Tibial artery (tissue), 4 donors: Measurements from ENCODE around the gene MALRD1.
"Not testable (repeated sequence)": the region's sequence is repeated elsewhere in the genome, so short reads cannot be mapped to it uniquely, and the experiment has no call there.

ENCODE experiments used
- DNase-seq, 2 donors: peaks; one replicate each; pipeline ENCODE4 v3.0.0-alpha.2; 2019
- H3K27ac ChIP-seq, 2 donors: fragments of 200-600 bp; sonication (generic) in 1 of 2; 1 replicate in 1 of 2; 2 replicates in 1 of 2; pipeline ENCODE4 v1.5.1; 2018 to 2019; ENCODE audit warnings: mild to moderate bottlenecking in 1 of 2
- H3K27me3 ChIP-seq, 2 donors: fragments of 200-600 bp; sonication (generic) in 1 of 2; one replicate each; pipeline versions ENCODE4 v1.5.1 to v1.6.0; 2016 to 2019
- H3K36me3 ChIP-seq, 3 donors: fragments of 200-600 bp; sonication (generic) in 2 of 3; one replicate each; pipeline ENCODE4 v1.5.1; 2016 to 2019; ENCODE audit warnings: mild to moderate bottlenecking in 2 of 3
- H3K4me1 ChIP-seq, 4 donors: fragments of 200-600 bp; sonication (generic) in 2 of 4; 1 replicate in 3 of 4; 2 replicates in 1 of 4; pipeline ENCODE4 v1.5.1; 2016 to 2019
- H3K4me3 ChIP-seq, 2 donors: fragments of 200-600 bp; sonication (generic) in 1 of 2; 1 replicate in 1 of 2; 2 replicates in 1 of 2; pipeline ENCODE4 v1.5.1; 2018 to 2019; ENCODE audit warnings: mild to moderate bottlenecking in 2 of 2
- H3K9me3 ChIP-seq, 3 donors: fragments of 200-600 bp; sonication (generic) in 1 of 3; one replicate each; pipeline ENCODE4 v1.5.1; 2016 to 2019
- intact Hi-C: fragments of 100-400 bp; cut with DNase I; formaldehyde crosslinking; loops from one replicate; pipeline ENCODE4 v1.15.0; 2023; ENCODE audit warnings: low total_unique reads
- TF ChIP-seq, protein P1 (sequence below), 2 experiments: fragments of 200-600 bp in 1 of 2; fragments of 450-650 bp in 1 of 2; IDR thresholded peaks; one replicate each; pipeline ENCODE4 v1.5.1; 2017 to 2019; ENCODE audit warnings: antibody characterized with exemption in 2 of 2, mild to moderate bottlenecking in 1 of 2, moderate library complexity in 1 of 2

Gene MALRD1

DNA sequence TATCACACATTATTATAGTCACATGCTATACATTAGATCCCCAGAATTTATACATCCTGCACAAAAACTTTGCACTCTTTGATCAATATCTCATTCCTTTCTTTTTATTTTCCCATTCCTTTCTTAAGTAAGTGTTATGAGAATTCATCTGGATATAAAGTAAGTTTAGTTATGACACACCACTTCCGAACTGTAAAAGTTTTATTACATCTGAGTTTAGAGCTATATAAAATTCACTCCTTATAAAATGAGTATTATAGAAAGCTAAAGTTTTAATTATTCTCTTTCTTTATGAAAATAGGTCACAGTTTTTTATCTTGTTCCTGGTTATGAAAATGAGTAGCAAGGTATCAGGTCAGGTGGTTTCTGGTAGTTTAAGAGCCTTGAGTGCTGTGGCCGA is 683.0 kb downstream of the MALRD1 start:
- no peaks in the 10 kb centered on the region for H3K27me3 ChIP-seq
- TF ChIP-seq, protein P1, sequence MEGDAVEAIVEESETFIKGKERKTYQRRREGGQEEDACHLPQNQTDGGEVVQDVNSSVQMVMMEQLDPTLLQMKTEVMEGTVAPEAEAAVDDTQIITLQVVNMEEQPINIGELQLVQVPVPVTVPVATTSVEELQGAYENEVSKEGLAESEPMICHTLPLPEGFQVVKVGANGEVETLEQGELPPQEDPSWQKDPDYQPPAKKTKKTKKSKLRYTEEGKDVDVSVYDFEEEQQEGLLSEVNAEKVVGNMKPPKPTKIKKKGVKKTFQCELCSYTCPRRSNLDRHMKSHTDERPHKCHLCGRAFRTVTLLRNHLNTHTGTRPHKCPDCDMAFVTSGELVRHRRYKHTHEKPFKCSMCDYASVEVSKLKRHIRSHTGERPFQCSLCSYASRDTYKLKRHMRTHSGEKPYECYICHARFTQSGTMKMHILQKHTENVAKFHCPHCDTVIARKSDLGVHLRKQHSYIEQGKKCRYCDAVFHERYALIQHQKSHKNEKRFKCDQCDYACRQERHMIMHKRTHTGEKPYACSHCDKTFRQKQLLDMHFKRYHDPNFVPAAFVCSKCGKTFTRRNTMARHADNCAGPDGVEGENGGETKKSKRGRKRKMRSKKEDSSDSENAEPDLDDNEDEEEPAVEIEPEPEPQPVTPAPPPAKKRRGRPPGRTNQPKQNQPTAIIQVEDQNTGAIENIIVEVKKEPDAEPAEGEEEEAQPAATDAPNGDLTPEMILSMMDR (IDR thresholded peaks at IDR 0.05): no peak
- intact Hi-C loops: no loop called here
- no peaks in the 10 kb centered on the region for H3K9me3 ChIP-seq
- no peak overlapping the region for H3K27ac ChIP-seq
- H3K36me3 ChIP-seq: no peaks in the 10 kb centered on the region
- DNase-seq: no peak
- no peaks in the 10 kb centered on the region for H3K4me1 ChIP-seq
- no peak overlapping the region for H3K4me3 ChIP-seq

DNA sequence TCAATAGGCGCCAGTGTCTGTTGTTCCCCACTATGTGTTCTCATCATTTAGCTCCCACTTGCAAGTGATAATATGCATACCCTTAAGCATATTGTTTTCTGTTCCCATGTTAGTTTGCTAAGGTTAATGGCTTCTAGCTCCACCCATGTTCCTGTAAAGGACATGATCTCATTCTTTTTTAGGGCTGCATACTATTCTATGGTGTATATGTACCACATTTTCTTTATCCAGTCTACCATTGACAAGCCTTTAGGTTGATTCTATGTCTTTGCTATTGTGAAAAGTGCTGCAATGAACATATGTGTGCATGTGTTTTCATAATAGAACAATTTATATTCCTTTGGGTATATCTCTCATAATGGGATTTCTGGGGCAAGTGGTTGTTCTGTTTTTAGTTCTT is 689.8 kb downstream of the MALRD1 start:
- intact Hi-C loops: no loop called here
- Histone ChIP-seq H3K4me3 (no peak overlapping the region), H3K4me1 (no peaks in the 10 kb centered on the region), H3K9me3 (no peaks in the 10 kb centered on the region), H3K27ac (no peak overlapping the region), H3K36me3 (no peaks in the 10 kb centered on the region), H3K27me3 (no peaks in the 10 kb centered on the region)
- DNase-seq: no peak
- TF ChIP-seq, protein P1 (IDR thresholded peaks at IDR 0.05): no peak

DNA sequence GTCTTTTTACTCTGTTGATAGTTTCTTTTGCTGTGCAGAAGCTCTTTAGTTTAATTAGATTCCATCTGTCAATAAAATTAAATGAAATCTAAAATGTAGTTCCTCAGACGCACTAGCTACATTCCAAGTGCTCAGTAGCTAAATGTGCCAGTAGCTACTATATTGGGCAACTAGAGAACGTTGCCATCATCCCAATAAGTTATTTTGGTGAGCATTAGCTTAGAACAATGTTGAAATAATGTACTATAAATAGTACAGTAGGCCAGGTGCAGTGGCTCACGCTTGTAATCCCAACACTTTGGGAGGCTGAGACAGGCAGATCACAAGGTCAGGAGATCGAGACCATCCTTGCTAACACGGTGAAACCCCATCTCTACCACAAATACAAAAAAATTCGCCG is 690.6 kb downstream of the MALRD1 start:
- H3K9me3 ChIP-seq, intact Hi-C loops, H3K27me3 ChIP-seq, H3K36me3 ChIP-seq, DNase-seq, H3K4me3 ChIP-seq, H3K27ac ChIP-seq, H3K4me1 ChIP-seq: not testable (repeated sequence)

DNA sequence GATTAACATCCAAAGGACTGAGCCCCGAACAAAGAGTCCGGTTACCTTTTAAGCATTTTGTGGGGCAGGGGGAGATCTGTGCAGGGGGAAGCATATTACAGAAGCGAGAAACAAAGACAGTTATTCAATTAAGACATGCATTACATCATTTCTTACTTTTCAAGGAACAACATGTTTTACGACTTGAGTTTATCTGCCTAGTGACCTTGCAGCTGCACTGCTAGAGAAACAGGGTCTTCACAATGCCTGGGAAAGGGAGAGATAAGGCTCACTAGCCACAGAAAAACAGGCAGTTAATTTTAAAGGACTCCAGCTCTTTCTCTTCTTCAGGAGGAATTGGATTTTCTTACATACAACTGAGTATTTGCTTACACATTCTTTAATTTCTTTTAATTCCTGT is 693.5 kb downstream of the MALRD1 start:
- H3K27me3 ChIP-seq, H3K9me3 ChIP-seq, DNase-seq, intact Hi-C loops, H3K4me3 ChIP-seq, H3K36me3 ChIP-seq, H3K4me1 ChIP-seq, H3K27ac ChIP-seq: not testable (repeated sequence)

DNA sequence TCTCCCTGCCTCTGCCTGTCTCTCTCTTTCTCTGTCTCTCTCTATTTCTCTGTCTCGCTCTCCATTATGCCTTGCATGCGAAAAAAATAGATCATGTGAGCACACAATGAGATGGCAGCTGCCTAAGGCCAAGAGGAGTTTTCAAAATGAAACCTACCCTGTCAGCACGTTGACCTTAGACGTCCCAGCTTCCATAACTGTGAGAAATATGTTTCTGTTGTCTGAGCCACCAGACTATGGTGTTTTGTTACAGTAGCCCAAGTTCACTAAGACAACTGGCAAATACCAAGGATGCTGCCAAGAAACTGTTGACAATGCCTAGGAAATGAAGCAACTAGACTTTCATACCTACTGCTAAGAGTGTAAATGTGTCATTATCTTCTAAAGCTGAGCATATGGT is 697.1 kb downstream of the MALRD1 start:
- Histone ChIP-seq H3K4me3 (no peak overlapping the region), H3K36me3 (no peaks in the 10 kb centered on the region), H3K4me1 (no peaks in the 10 kb centered on the region), H3K27ac (no peak overlapping the region), H3K9me3 (no peaks in the 10 kb centered on the region), H3K27me3 (no peaks in the 10 kb centered on the region)
- DNase-seq: no peak
- TF ChIP-seq, protein P1 (IDR thresholded peaks at IDR 0.05): no peak
- intact Hi-C loops: no loop called here

DNA sequence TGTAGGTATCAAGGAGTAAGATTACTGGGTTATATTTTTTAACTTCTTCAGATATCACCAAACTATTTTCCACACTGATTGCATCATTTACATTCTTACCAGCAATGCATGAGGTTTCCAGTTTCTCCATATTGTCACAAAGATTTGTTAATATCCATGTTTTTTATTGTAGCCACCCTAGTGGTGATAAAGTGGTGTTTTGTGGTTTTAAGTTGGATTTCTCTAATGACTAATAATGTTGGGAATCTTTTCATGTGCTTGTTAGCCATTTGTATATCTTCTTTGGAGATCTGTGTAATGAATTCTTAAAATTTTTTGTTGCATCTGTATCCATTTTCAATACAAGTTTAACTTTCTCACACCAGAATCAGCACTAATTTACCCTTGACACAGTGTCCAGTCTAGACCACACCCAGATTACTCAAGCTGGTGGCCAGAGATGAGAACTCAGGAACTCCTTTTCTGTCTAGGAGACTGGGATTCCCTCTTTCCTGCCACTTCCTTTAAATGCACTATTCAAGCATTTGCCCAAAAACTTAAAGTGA is 700.7 kb downstream of the MALRD1 start:
- TF ChIP-seq, protein P1 (IDR thresholded peaks at IDR 0.05): no peak
- intact Hi-C loops: no loop called here
- Histone ChIP-seq H3K9me3 (no peaks in the 10 kb centered on the region), H3K27ac (no peak overlapping the region), H3K4me3 (no peak overlapping the region), H3K36me3 (no peaks in the 10 kb centered on the region), H3K4me1 (no peaks in the 10 kb centered on the region), H3K27me3 (no peaks in the 10 kb centered on the region)
- no peak for DNase-seq

DNA sequence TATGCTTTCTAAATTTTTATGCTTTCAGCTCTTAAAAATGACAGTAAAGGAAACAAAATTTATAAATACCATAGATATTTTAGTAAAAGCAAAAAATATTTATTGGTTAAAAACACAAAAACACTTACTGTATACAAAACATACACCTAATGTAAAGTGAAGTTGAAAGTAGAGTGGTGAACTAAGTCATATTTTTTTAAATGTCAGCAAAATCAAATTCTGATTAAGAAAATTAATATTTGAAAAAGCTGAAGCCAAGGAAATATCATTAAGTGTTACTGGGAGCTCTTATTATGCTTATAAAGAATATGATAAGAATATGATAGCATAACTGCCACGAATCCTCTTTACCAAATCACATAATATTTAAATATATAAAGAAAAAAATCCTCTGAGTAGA is 702.4 kb downstream of the MALRD1 start:
- TF ChIP-seq, protein P1 (IDR thresholded peaks at IDR 0.05): no peak

More for the DNA sequence above, 702.4 kb downstream of the MALRD1 start:
- Histone ChIP-seq H3K4me3 (no peak overlapping the region), H3K9me3 (no peaks in the 10 kb centered on the region), H3K27me3 (no peaks in the 10 kb centered on the region), H3K27ac (no peak overlapping the region), H3K36me3 (no peaks in the 10 kb centered on the region), H3K4me1 (no peaks in the 10 kb centered on the region)
- intact Hi-C loops: no loop called here
- DNase-seq: no peak
